Stimulated activated naive CD4-positive, alpha-beta T cell (primary cell): ENCODE results near the gene VILL.
"Not testable (repeated sequence)": the region's sequence is repeated elsewhere in the genome, so short reads cannot be mapped to it uniquely, and the experiment has no call there.

Experiments used
- DNase-seq, 6 experiments: peaks; one replicate each; lab custom pipeline; 2025; lab: John Stamatoyannopoulos, UW

Gene VILL

GRCh38 chr3:37986479-37987314, 3.9 kb upstream of the VILL start:
- DNase-seq, result no peak

GRCh38 chr3:37987315-37987697, 3.3 kb upstream of the VILL start:
- no peak for DNase-seq

- no peak for DNase-seq
Observed at GRCh38 chr3:37987751-37988179, 2.8 kb upstream of the VILL start.

GRCh38 chr3:37988376-37988775, 2.2 kb upstream of the VILL start:
- DNase-seq, result not testable (repeated sequence)

- no peak for DNase-seq
Observed at GRCh38 chr3:37988931-37989525, 1.6 kb upstream of the VILL start.

- DNase-seq, result no peak
Observed at GRCh38 chr3:37989821-37990480, 635 bp upstream of the VILL start.

GRCh38 chr3:37991109-37991508, 523 bp downstream of the VILL start:
- DNase-seq, result no peak

GRCh38 chr3:37991823-37992222, 1.2 kb downstream of the VILL start:
- no peak for DNase-seq

GRCh38 chr3:37992271-37993066, 1.9 kb downstream of the VILL start:
- no peak for DNase-seq

GRCh38 chr3:37993067-37993455, 2.5 kb downstream of the VILL start:
- no peak for DNase-seq

GRCh38 chr3:37993460-37993819, 2.9 kb downstream of the VILL start:
- peak in 1 of 6 experiments; percentile 5 for DNase-seq

GRCh38 chr3:37993820-37994638, 3.4 kb downstream of the VILL start:
- DNase-seq, result peak; percentile 42 to 71 (median 51)

GRCh38 chr3:37994639-37994972, 4.0 kb downstream of the VILL start:
- DNase-seq, result no peak

- DNase-seq, result peak in 4 of 6 experiments; percentile 9 to 22 (median 18)
Observed at GRCh38 chr3:37995652-37996641, 5.4 kb downstream of the VILL start.

- DNase-seq, result peak; percentile 48 to 85 (median 68)
Observed at GRCh38 chr3:37996785-37997301, 6.3 kb downstream of the VILL start.

GRCh38 chr3:37997342-37997741, 6.8 kb downstream of the VILL start:
- DNase-seq, result no peak

- no peak for DNase-seq
Observed at GRCh38 chr3:37997791-37998370, 7.3 kb downstream of the VILL start.

GRCh38 chr3:37999836-38000235, 9.2 kb downstream of the VILL start:
- DNase-seq, result no peak

GRCh38 chr3:38000242-38000916, 9.8 kb downstream of the VILL start:
- no peak for DNase-seq
